ENCODE measurements around the gene KPNA6. TPM values are rescaled to one million over a fixed set of nuclear protein-coding genes. Genes with fewer than 3 reads are reported as not detected.
A peak's percentile ranks its signal among the peaks of the same experiment; 100 is the strongest.

The KPNA6 gene
- total and polyA plus RNA-seq, 9 of the 15 experiments (the other 6 are each of a cell fraction or from before 2014, with no cell fraction given) = 20.1 to 54.6 (median 32.2) TPM

DNA sequence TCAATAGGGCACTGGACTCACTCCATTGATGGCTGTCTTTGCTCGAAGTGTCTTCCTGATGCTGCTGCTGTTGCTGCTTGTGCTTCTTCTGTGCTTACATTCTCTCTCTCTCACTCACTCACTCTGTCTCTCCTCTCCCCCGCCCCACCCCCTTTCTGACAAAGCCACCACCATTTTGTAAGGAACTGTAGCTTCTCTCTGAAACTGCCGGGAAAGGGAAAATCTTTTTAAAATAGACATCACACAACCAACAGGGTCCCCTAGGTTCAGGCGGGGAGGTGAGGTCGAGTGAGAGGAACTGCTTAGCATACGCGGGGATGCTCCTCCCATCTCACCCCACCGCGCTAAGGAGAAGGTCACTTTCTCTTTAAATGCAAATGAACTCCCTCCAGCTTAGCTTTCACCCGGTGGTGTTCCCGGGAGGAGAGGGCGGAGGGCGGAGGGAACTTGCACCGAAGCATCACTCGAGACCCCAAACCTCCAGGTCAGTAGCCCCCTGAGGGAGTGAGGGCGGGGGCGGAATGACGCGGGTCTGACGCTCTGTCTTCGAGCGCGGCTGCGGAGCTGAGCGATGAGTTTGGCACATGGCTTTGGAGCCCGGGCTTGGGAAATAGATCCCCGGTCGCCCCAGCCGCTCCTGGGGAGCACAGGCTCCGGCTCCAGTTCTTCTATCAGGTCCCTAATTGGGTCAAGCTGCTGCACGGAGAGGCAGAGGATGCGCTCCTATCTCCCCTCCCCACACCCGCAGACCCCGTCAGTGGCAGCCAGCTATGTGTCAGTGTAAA is 92.6 kb downstream of the KPNA6 start, which contains the start of gene CCDC28B (continued):
- TF ChIP-seq, protein P1, sequence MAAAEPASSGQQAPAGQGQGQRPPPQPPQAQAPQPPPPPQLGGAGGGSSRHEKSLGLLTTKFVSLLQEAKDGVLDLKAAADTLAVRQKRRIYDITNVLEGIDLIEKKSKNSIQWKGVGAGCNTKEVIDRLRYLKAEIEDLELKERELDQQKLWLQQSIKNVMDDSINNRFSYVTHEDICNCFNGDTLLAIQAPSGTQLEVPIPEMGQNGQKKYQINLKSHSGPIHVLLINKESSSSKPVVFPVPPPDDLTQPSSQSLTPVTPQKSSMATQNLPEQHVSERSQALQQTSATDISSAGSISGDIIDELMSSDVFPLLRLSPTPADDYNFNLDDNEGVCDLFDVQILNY (CRISPR knock-in tag; IDR thresholded peaks at IDR 0.05) = 0 out of 2 replicates have a peak, but pooled peaks have one; percentile 56
- TF ChIP-seq HMG20B (CRISPR knock-in tag; IDR thresholded peaks at IDR 0.05) (no peak), SMC3 (conservative IDR thresholded peaks at IDR 0.05; ENCODE audit: insufficient read depth, low read depth, low read length) (no peak), ZNF561 (CRISPR knock-in tag; conservative IDR thresholded peaks at IDR 0.05) (no peak), NFIC (IDR thresholded peaks at IDR 0.05) (no peak), HCFC1 (IDR thresholded peaks at IDR 0.05; ENCODE audit: low read depth, low read length) (no peak), SP1 (CRISPR knock-in tag; IDR thresholded peaks at IDR 0.05) (peak; percentile 71), ZNF444 (CRISPR knock-in tag; IDR thresholded peaks at IDR 0.05) (peak; percentile 72; the same call in 1 of the 2 replicates), MEF2A (IDR thresholded peaks at IDR 0.05; ENCODE audit: control insufficient read depth, low read depth, low read length) (no peak), SP2 (IDR thresholded peaks at IDR 0.05; ENCODE audit: extremely low read depth, low read depth, low read length, poor library complexity, severe bottlenecking) (no peak), ZFPM2 (CRISPR knock-in tag; IDR thresholded peaks at IDR 0.05) (no peak)
- TF ChIP-seq, protein P2, sequence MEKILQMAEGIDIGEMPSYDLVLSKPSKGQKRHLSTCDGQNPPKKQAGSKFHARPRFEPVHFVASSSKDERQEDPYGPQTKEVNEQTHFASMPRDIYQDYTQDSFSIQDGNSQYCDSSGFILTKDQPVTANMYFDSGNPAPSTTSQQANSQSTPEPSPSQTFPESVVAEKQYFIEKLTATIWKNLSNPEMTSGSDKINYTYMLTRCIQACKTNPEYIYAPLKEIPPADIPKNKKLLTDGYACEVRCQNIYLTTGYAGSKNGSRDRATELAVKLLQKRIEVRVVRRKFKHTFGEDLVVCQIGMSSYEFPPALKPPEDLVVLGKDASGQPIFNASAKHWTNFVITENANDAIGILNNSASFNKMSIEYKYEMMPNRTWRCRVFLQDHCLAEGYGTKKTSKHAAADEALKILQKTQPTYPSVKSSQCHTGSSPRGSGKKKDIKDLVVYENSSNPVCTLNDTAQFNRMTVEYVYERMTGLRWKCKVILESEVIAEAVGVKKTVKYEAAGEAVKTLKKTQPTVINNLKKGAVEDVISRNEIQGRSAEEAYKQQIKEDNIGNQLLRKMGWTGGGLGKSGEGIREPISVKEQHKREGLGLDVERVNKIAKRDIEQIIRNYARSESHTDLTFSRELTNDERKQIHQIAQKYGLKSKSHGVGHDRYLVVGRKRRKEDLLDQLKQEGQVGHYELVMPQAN (IDR thresholded peaks at IDR 0.05; ENCODE audit: borderline replicate concordance) = peak; percentile 60
- TF ChIP-seq, protein P3, sequence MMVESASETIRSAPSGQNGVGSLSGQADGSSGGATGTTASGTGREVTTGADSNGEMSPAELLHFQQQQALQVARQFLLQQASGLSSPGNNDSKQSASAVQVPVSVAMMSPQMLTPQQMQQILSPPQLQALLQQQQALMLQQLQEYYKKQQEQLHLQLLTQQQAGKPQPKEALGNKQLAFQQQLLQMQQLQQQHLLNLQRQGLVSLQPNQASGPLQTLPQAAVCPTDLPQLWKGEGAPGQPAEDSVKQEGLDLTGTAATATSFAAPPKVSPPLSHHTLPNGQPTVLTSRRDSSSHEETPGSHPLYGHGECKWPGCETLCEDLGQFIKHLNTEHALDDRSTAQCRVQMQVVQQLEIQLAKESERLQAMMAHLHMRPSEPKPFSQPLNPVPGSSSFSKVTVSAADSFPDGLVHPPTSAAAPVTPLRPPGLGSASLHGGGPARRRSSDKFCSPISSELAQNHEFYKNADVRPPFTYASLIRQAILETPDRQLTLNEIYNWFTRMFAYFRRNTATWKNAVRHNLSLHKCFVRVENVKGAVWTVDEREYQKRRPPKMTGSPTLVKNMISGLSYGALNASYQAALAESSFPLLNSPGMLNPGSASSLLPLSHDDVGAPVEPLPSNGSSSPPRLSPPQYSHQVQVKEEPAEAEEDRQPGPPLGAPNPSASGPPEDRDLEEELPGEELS (CRISPR knock-in tag; IDR thresholded peaks at IDR 0.05; ENCODE audit: borderline replicate concordance) = no peak
- TF ChIP-seq, protein P4, sequence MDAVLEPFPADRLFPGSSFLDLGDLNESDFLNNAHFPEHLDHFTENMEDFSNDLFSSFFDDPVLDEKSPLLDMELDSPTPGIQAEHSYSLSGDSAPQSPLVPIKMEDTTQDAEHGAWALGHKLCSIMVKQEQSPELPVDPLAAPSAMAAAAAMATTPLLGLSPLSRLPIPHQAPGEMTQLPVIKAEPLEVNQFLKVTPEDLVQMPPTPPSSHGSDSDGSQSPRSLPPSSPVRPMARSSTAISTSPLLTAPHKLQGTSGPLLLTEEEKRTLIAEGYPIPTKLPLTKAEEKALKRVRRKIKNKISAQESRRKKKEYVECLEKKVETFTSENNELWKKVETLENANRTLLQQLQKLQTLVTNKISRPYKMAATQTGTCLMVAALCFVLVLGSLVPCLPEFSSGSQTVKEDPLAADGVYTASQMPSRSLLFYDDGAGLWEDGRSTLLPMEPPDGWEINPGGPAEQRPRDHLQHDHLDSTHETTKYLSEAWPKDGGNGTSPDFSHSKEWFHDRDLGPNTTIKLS (IDR thresholded peaks at IDR 0.05; ENCODE audit: borderline replicate concordance, low read depth) = no peak
- TF ChIP-seq, protein P5, sequence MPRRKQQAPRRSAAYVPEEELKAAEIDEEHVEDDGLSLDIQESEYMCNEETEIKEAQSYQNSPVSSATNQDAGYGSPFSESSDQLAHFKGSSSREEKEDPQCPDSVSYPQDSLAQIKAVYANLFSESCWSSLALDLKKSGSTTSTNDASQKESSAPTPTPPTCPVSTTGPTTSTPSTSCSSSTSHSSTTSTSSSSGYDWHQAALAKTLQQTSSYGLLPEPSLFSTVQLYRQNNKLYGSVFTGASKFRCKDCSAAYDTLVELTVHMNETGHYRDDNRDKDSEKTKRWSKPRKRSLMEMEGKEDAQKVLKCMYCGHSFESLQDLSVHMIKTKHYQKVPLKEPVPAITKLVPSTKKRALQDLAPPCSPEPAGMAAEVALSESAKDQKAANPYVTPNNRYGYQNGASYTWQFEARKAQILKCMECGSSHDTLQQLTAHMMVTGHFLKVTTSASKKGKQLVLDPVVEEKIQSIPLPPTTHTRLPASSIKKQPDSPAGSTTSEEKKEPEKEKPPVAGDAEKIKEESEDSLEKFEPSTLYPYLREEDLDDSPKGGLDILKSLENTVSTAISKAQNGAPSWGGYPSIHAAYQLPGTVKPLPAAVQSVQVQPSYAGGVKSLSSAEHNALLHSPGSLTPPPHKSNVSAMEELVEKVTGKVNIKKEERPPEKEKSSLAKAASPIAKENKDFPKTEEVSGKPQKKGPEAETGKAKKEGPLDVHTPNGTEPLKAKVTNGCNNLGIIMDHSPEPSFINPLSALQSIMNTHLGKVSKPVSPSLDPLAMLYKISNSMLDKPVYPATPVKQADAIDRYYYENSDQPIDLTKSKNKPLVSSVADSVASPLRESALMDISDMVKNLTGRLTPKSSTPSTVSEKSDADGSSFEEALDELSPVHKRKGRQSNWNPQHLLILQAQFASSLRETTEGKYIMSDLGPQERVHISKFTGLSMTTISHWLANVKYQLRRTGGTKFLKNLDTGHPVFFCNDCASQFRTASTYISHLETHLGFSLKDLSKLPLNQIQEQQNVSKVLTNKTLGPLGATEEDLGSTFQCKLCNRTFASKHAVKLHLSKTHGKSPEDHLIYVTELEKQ (CRISPR knock-in tag; IDR thresholded peaks at IDR 0.05) = no peak
